PFSK-1 (cell line): Measurements from ENCODE around the gene ZNHIT1.

ENCODE experiments used
- FOXP2 ChIP-seq: optimal IDR thresholded peaks from 2 replicates; pipeline ENCODE3; 2011; ENCODE audit warnings: borderline replicate concordance, control low read depth, inconsistent platforms; ENCODE audit not compliant: insufficient read depth; ENCODE audit errors: extremely low read length, extremely low read depth
- POLR2AphosphoS5 ChIP-seq: IDR thresholded peaks from 2 replicates; pipeline ENCODE4 v1.6.1; 2012; ENCODE audit warnings: low read depth, mild to moderate bottlenecking, control low read depth, low read length, moderate library complexity
- SIN3A ChIP-seq: IDR thresholded peaks from 2 replicates; pipeline ENCODE4 v1.6.1; 2012; ENCODE audit warnings: mild to moderate bottlenecking, low read length, moderate library complexity, borderline replicate concordance; ENCODE audit not compliant: insufficient read depth
- TAF1 ChIP-seq: IDR thresholded peaks from 2 replicates; pipeline ENCODE4 v1.6.1; 2012; ENCODE audit warnings: low read length, control low read depth, borderline replicate concordance; ENCODE audit not compliant: insufficient read depth
- TF ChIP-seq, protein P1 (sequence below), 2 experiments: IDR thresholded peaks; 2 replicates each; pipeline versions ENCODE4 v1.6.1 to v1.8.0; 2011 to 2012; ENCODE audit warnings: low read depth in 2 of 2, low read length in 2 of 2, control low read depth in 1 of 2, inconsistent platforms in 1 of 2, mild to moderate bottlenecking in 1 of 2, moderate library complexity in 1 of 2; ENCODE audit not compliant: insufficient read depth in 1 of 2

DNA sequence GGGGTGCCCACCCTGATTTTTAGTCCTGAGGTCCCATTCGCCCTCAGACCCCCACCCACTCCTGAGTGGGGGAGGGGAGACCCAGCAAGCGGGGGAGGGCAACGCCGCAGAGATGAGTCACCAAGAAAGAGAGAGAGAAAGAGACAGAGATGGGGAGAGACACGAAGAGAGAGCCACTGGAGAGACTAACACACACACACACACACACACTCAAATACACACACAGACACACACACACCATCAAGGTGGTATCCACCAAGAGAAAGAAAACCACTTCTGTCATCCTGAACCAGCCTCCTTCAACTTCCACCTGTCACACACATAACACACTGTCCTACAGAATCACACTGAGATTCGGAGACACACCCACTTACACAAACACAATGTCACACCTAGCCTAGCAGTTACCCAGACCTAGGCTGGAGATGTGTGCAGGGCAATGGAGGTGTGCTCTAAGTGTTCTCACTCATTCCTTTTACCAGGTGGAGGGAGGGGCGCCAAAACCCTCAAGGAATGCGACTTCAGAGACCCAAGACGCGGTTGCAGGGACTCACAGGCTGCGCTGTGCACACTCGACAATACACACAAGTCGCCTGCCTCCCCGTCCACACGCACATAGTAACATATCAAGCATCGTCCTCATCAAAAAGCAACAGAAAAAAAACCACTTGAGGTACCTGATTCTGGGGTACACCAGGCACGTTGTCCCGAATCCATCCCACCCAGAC, 48.7 kb upstream of the ZNHIT1 start:
- TF ChIP-seq TAF1, result no peak
- TF ChIP-seq FOXP2, result no peak
- TF ChIP-seq POLR2AphosphoS5, result peak; percentile 14; the same call in 1 of the 2 replicates
- no peak for TF ChIP-seq SIN3A
- TF ChIP-seq, protein P1, sequence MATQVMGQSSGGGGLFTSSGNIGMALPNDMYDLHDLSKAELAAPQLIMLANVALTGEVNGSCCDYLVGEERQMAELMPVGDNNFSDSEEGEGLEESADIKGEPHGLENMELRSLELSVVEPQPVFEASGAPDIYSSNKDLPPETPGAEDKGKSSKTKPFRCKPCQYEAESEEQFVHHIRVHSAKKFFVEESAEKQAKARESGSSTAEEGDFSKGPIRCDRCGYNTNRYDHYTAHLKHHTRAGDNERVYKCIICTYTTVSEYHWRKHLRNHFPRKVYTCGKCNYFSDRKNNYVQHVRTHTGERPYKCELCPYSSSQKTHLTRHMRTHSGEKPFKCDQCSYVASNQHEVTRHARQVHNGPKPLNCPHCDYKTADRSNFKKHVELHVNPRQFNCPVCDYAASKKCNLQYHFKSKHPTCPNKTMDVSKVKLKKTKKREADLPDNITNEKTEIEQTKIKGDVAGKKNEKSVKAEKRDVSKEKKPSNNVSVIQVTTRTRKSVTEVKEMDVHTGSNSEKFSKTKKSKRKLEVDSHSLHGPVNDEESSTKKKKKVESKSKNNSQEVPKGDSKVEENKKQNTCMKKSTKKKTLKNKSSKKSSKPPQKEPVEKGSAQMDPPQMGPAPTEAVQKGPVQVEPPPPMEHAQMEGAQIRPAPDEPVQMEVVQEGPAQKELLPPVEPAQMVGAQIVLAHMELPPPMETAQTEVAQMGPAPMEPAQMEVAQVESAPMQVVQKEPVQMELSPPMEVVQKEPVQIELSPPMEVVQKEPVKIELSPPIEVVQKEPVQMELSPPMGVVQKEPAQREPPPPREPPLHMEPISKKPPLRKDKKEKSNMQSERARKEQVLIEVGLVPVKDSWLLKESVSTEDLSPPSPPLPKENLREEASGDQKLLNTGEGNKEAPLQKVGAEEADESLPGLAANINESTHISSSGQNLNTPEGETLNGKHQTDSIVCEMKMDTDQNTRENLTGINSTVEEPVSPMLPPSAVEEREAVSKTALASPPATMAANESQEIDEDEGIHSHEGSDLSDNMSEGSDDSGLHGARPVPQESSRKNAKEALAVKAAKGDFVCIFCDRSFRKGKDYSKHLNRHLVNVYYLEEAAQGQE (IDR thresholded peaks at IDR 0.05; ENCODE audit: insufficient read depth in 1 of 2, low read depth in 2 of 2, low read length in 2 of 2), result no peak
